Middle frontal gyrus (tissue), 1 donor: ENCODE data around the gene DTHD1.

Experiments used
- DNase-seq: peaks from one replicate; pipeline ENCODE4 v3.0.0-alpha.2; 2015; ENCODE audit warnings: low spot score; ENCODE audit errors: extremely low spot score

Gene DTHD1

DNA sequence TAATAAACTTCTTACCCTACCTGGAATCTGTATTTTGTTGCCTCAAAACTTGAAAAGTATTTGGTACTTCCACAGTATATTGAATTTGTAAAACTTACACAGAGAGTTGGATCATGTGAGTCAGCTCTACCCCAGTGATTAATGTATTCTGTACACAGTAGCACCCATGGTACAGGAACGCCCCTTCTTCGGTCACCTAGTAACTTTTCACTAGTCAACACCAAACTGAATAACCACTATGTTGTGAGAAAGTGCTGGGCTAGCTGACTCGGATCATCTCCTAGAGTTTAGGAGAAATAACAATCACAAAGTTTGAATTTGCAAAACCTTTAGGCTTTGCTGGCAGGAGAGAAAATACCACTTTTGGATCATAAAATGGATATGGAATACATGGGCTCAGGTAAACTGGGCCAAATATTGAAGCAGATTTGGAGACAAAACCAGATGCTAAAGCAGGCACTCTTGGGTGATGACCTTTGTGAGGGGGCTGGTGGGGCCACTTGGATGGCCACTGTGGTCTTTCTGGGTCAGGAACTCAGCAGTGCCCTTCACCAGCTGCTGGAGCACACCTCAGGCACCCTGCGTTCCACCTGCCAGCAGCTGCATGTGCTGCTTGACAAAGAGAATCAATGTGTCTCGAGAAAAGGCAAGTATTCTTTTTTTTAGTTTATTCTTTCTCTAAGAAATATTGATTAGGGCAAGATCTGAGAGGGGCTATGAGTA, at the start of gene DTHD1:
TSS of gene DTHD1 (plus strand) at position 233 of the 723 bp plus-strand sequence. CDS start at position 376, 143 bp downstream.
- no peak for DNase-seq

DNA sequence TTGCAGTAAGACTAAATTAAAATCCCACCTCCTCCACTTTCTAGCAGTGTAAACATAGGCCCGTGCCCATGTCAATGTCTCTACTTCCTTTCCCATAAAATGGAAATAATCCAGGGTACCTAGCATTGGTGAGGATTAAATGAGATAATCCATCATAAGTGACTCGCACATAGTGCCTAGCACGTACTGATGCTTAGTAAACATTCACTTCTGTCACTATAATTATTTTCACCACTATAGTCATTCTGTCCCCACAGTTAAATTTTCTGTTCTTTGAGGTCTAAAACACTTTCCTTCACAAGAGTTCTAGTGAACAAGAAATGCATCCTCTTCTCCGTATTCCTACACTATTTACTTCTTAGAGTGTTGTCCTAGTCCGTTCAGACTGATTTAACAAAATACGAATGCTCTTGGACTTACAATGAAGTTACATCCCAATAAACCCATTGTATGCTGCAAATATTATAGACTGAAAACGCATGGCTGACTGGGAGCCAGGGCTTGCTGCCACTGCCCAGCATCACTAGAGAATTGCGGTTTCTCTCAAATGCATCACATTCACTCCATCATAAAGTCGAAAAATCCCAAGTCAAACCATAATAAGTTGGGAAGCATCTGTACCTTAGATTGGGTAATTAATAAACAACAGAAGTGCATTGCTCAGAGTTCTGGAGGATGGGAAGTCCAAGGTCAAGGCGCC, 47.7 kb upstream of the DTHD1 start:
- DNase-seq = no peak

DNA sequence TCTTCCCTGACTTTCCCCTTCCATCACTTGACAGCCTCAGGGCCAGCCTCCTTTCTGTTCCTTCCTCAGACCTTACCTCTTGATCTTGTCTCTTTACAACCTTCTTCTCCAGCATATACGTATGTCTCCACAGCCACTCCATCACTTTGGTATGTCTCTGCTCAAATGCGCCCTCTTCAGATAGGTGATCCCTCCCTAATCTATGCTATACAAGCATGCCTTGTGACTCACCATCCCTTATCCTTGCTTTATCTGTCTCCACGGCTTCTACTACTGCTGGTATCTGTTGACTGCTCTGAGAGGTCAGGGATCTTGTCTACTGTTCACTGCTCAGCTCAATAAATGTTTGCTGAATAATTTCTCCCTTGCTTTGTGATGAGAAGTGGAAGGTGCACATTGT, 46.1 kb upstream of the DTHD1 start:
- no peak for DNase-seq

- no peak for DNase-seq
Measured at GRCh38 chr4:36236159-36236558, 45.3 kb upstream of the DTHD1 start.

DNA sequence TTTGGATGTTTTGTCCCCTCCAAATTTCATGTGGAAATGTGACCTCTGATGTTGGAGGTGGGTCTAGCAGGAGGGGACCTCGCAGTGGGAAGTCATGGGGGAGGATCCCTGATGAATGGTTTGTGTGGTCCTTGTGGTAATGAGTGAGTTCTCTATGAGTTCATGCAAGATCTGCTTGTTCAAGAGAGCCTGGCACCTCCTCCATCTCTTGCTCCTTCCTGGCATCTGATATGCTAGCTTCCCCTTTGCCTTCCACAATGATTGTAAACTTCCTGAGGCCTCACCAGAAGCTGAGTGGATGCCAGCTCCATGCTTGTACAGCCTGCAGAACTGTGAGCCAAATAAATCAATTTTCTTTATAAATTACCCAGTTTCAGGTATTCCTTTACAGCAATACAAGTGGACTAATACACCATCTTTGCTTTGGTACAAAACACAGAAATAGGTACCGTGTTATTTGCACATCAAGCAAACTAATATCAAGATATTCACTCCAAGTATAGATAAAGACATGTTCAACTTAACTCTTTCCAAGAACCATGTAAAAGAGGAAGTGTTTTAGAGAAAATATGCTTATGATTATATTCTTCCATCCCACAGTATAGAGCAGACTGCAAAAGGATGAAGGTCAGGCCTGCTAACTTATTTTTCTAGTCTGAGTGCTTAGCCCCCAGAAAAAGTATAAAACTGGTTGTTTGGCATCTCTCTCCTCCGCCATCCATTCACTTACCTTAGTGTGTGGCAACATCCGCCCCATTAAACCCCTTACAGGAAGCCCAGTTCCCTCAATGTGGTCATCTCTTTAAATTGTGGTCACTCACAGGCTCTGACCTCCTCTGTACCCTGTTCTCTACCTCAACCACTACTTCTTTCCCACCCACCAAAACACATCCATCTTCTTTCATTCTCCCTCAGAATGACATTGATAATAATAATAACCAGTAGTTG, 43.8 kb upstream of the DTHD1 start:
- DNase-seq = no peak

DNA sequence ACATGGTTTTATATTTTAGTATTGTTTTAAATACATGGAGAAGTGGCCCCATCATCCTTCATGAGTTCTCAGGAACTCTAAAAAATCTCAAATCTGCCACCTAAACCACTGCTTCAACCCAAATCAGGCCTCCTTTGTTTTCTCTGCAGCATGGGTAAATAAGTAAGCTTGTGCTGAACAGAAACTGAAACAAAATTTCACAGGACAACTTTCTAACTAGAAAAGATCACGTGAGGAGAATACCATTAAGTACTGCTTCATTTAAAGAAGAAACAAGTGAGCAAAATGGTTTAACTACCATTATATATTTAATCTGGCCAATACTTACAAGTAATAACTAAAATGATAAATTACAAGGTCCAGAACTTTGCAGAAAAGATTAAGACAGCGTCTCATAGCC, 39.6 kb upstream of the DTHD1 start:
- no peak for DNase-seq

DNA sequence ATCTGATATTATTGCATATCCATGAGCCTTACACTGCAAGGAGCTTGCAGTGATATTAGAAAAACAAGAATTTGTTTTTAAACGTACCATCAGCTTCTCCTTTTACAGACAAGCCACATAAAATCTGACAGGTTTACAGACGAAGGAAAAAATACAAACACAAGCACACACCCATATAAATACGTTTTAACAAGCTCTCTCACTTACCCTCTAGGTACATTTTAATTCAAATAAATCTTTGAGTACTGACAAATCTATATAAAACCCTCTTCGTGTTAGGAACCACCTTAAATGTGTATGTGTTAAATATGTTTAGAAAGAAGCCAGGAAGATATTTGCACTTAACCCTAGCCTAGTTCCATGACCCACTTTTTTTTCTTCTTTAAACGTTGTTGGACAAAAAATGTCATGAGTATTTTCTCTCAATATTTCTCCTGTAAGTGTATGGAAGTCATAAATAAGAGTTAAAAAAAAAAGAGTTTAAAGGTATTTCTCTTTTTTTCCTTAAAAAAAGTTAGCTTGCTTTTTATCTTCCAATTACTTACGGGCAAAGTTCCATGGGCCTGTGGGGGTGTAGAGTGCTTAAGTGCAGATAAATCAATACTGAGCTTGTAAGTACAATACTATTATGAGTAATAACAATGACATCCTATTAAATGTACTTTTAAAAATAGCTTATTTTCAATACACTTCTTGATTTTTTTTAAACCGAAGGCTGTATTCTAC, 38.6 kb upstream of the DTHD1 start:
- no peak for DNase-seq

- DNase-seq = no peak
Measured at GRCh38 chr4:36243355-36244256, 37.8 kb upstream of the DTHD1 start.

DNA sequence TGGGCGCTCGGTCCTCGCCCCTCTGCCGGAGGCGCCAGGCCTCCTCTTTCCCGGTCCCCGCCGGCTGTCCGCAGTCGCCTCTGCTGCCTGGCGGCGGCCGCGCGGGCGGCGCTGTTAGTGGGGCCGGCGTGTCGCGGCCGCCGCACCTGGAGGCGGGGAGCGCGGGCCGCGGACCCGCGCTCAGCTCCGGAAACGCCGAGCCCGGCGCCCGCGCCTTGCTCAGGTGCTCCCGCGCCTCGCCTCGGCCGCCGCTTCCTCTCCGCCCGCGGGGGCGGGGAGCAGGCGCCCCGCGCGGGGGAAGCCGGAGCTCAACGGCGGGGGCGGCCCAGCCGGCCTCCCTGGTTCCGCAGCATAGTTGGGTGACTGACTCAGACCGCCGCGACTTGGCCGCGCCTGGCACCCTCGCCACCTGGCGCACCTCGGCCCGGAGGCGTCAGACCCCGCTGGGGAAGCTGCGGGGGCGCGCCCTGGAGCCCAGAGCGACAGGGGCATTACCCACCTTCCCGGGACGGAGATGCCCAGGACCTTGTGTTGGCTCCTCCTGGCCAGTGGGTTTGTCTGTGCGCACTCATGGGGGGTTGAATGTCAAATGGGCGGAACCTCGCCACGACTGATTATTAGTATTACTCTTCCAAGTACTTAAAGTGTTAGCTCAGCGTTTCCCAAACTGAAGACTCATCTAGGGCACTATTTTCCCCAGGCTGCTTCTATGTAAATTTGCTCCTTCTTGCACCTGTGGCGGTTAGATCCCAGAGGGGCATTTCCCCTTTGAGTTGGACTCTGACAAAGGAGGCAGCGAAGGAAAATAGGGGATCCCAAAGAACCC, 36.9 kb upstream of the DTHD1 start, which contains the start of gene ARAP2:
TSS of gene ARAP2 (minus strand) at position 258 of the 826 bp plus-strand sequence. CDS start 15,028 bp downstream, outside the sequence.
- DNase-seq = no peak

DNA sequence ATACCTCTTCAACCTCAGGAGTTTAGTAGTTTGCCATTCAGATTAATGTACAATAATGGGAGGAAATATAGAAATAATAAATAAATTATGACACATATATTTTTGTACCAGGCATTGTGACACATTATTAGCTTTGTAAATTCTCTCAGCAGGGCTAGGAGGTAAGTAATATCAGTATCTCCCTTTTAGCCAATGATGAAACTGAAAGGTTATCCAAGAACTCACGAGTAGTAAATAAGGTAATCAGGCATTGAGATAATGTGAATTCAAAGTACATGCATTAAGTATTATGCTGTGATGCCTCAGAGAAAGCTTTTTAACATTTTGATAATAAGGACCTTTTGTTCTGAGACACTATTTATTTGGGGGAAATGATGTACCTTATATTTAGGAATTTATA, 31.8 kb upstream of the DTHD1 start:
- DNase-seq = no peak

- no peak for DNase-seq
Measured at GRCh38 chr4:36251983-36252382, 29.4 kb upstream of the DTHD1 start.

GRCh38 chr4:36254371-36254770, 27.0 kb upstream of the DTHD1 start:
- DNase-seq = no peak

DNA sequence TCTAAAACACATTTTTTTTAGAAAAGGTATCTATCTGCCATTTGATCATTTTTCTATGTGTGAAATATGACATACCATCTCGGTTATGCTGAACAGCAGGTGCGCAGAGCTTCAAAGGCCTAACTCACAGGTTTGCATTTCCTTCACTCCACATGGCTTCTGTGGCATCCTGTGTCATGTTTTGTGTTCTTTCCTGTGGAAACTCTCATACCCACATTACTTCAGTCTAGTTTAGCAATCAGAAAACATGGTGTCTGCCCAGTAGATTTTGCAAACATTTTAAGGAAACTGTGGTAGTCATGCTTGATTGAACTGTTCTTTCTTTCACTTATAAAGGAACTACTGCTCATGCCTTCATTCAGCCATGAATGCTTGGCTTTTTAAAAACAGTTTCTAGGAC, 25.8 kb upstream of the DTHD1 start:
- no peak for DNase-seq

DNA sequence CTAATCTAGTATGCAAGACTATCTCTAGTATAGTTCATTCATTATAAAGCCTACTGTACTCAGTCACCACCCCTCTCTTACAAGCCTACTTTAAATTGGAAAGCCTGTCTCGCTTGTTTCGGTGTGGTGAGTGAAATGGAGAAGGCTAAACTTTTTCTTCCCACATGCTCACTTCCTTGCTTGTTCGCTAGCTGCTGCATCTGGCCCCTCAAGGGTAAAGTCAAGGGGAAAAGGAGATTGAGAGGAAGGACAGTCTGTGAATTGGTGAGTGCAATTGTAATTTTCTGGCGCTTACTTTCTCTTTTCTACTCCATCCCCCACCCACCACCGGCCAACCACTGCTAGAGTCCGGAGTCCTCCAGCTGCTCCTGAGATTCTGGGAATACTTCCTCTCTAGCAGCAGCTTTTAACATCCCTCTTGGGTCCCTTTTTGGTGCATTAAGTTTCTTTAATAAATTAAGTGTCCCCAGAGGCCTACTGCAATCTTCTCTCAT, 25.0 kb upstream of the DTHD1 start:
- DNase-seq = no peak

DNA sequence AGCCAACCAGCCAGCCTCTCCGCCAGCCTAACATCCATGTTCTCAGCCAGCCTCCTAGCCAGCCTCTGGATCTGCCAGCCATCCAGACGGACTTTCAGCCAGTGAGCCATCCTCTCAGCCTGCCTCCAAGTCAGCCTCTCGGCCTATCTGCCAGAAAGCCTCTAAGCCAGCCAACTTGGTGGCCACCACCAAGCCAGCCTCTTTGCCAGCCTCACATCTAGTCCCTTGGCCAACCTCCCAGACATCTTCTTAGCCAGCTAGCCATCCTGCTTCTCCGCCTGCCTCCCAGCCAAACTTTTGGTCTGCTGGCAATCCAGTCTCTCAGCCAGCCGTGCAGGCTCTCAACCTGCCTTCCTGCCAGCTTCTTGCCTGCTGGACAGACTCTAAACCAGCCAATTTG, 20.7 kb upstream of the DTHD1 start:
- no peak for DNase-seq

DNA sequence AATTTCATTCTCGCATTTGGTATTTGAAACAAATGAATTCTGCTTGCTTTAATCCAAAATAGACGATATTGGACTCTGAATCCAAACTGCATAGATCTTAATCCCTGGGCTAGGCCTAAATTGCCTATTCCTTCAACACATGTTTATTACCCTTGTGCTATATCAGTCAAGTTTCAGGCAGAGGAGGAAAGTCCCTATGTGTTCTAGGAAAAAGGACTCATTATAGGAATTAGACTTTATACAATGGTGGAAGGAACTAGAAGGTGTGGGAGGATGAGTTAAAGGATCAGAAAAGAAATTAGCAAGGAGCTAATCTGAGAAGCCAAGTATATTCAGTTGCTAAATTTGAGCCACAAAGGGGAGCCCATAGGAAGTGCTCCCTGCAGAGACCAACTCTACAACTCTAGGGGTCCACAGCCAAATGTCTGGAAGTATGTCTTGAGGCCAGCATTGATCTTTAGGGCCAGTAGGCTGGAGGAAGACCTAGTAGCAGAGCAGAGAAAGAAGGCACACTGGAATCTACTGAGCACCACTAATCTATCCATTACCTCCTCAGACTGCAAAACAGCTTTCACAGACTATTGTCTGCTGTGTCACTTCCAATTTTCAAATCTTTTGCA, 17.1 kb upstream of the DTHD1 start:
- DNase-seq = no peak

DNA sequence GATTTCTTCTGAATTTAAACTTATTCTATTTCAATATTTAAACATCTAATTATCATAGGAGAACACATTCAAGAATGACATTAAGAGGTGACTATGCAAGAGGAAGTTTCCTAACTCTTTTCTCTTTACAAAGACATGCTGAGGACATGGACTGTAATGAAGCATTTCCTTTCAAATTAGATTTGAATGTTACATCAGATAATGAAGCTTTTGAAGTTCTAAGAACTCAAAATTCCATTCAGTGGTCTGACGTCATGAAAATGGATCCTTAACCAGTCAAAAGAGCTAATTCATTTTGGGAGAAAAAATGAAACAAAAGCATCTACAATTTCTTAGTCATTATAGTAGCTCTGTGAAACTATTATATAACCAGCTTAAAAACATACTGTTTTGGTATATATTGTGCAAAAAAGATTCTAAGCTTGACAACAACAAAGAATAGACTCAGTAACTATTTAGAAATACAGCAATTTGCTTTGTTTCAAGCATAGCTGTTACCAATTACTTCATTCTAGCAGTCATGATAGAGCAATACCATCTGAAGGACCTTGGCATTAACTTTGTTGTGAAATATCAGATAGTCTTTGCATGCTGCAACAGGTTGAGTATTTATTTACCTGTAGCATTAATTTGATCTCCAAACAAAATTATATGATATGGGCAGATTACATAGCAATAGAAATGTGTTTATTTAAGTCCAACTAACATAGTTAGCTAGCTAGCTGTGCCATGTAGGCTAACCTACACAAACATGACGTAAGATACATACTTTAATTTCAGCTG, 13.7 kb upstream of the DTHD1 start:
- DNase-seq = no peak

- no peak for DNase-seq
Measured at GRCh38 chr4:36269101-36269500, 12.3 kb upstream of the DTHD1 start.
